DND-41 (cell line): ENCODE results near the gene STX12.
"Not testable (repeated sequence)": the region's sequence is repeated elsewhere in the genome, so short reads cannot be mapped to it uniquely, and the experiment has no call there.

Source experiments
- ATAC-seq: fragments of 200-7000 bp; cut with Tn5 transposase; 3 replicates; pipeline ENCODE4 v1.9.1; 2021; ENCODE audit warnings: low read depth; ENCODE audit not compliant: insufficient read depth
- DNase-seq: peaks from one replicate; pipeline ENCODE4 v3.0.0-alpha.2; 2020
- H2AFZ ChIP-seq: 2 replicates; pipeline ENCODE4 v1.6.0; 2012; ENCODE audit warnings: low read depth, low read length
- H3K27ac ChIP-seq: 2 replicates; pipeline ENCODE4 v1.5.1; 2012; ENCODE audit warnings: low read length, inconsistent platforms
- H3K27me3 ChIP-seq: fragments of 200-600 bp; sonication (generic); 2 replicates; pipeline ENCODE4 v1.6.0; 2012; ENCODE audit warnings: low read length, mild to moderate bottlenecking, inconsistent platforms; ENCODE audit not compliant: insufficient read depth, poor library complexity
- H3K36me3 ChIP-seq: 2 replicates; pipeline ENCODE4 v1.5.1; 2012; ENCODE audit warnings: low read length, inconsistent platforms; ENCODE audit not compliant: insufficient read depth
- H3K4me1 ChIP-seq: 2 replicates; pipeline ENCODE4 v1.5.1; 2012; ENCODE audit warnings: mild to moderate bottlenecking, low read length; ENCODE audit not compliant: insufficient read depth
- H3K4me2 ChIP-seq: 2 replicates; pipeline ENCODE4 v1.6.0; 2012; ENCODE audit warnings: mild to moderate bottlenecking, moderate library complexity, low read length, inconsistent platforms; ENCODE audit not compliant: insufficient read depth
- H3K4me3 ChIP-seq, 2 experiments: fragments of 200-600 bp in 1 of 2; shearing (Covaris generic) in 1 of 2; 2 replicates each; pipeline ENCODE4 v1.5.1; 2012 to 2016; ENCODE audit warnings: inconsistent platforms in 2 of 2, low read length in 2 of 2, mild to moderate bottlenecking in 2 of 2, low read depth in 1 of 2, moderate library complexity in 1 of 2
- H3K79me2 ChIP-seq: 2 replicates; pipeline ENCODE4 v1.6.0; 2012; ENCODE audit warnings: low read length, inconsistent platforms; ENCODE audit not compliant: insufficient read depth
- H3K9ac ChIP-seq: 2 replicates; pipeline ENCODE4 v1.6.0; 2012; ENCODE audit warnings: low read depth, mild to moderate bottlenecking, inconsistent platforms, low read length, moderate library complexity
- H3K9me3 ChIP-seq: 2 replicates; pipeline ENCODE4 v1.5.1; 2012; ENCODE audit warnings: low read length, moderate library complexity, mild to moderate bottlenecking, inconsistent platforms; ENCODE audit not compliant: insufficient read depth, severe bottlenecking
- H4K20me1 ChIP-seq: 2 replicates; pipeline ENCODE4 v1.6.0; 2012; ENCODE audit warnings: low read length; ENCODE audit not compliant: insufficient read depth
- CTCF ChIP-seq: IDR thresholded peaks from 2 replicates; pipeline ENCODE4 v1.5.1; 2012; ENCODE audit warnings: borderline replicate concordance, low read length, moderate library complexity, mild to moderate bottlenecking; ENCODE audit not compliant: poor library complexity, severe bottlenecking; ENCODE audit errors: extremely low read depth
- EZH2 ChIP-seq: IDR thresholded peaks from 3 replicates; pipeline ENCODE4 v1.6.1; 2012; ENCODE audit warnings: borderline replicate concordance, low read depth, mild to moderate bottlenecking, moderate library complexity, low read length, inconsistent platforms; ENCODE audit not compliant: severe bottlenecking

Gene STX12

GRCh38 chr1:27855085-27855484 lies 82.1 kb downstream of the STX12 start:
- Histone ChIP-seq H3K79me2 (no peaks in the 10 kb centered on the region), H3K27me3 (no peaks in the 10 kb centered on the region), H3K9ac (no peak overlapping the region), H3K9me3 (peaks cover 7% of the 10 kb centered on the region), H3K4me2 (no peak overlapping the region), H3K4me3 (no peak overlapping the region), H3K27ac (no peak overlapping the region), H3K4me1 (0 out of 2 replicates have a peak, but pooled peaks cover 3% of the 10 kb centered on the region), H3K36me3 (peaks cover 19% of the 10 kb centered on the region), H4K20me1 (no peaks in the 10 kb centered on the region), H2AFZ (no peak overlapping the region)
- ATAC-seq (no peak), DNase-seq (no peak)
- no peak for TF ChIP-seq EZH2
- TF ChIP-seq CTCF = no peak

GRCh38 chr1:27856561-27857343 lies 83.7 kb downstream of the STX12 start:
- TF ChIP-seq CTCF (no peak), EZH2 (no peak)
- Histone ChIP-seq H3K4me2 (no peak overlapping the region), H3K9ac (no peak overlapping the region), H2AFZ (no peak overlapping the region), H4K20me1 (no peaks in the 10 kb centered on the region), H3K27me3 (no peaks in the 10 kb centered on the region), H3K27ac (no peak overlapping the region), H3K9me3 (peaks cover 1% of the 10 kb centered on the region), H3K79me2 (no peaks in the 10 kb centered on the region), H3K4me1 (0 out of 2 replicates have a peak, but pooled peaks cover 3% of the 10 kb centered on the region), H3K4me3 (no peak overlapping the region), H3K36me3 (peaks cover 2% of the 10 kb centered on the region)
- ATAC-seq = no peak
- DNase-seq = no peak

- H3K4me1 ChIP-seq, H3K9ac ChIP-seq, H4K20me1 ChIP-seq, DNase-seq, H3K4me3 ChIP-seq, ATAC-seq, H2AFZ ChIP-seq, H3K27ac ChIP-seq, H3K36me3 ChIP-seq, H3K4me2 ChIP-seq, H3K79me2 ChIP-seq, H3K9me3 ChIP-seq, H3K27me3 ChIP-seq: not testable (repeated sequence)
Measured at GRCh38 chr1:27857552-27857951, 84.5 kb downstream of the STX12 start.

- DNase-seq (peak; percentile 83), ATAC-seq (peak; percentile 97)
- no peaks in the 10 kb centered on the region for H4K20me1 ChIP-seq
- H3K4me1 ChIP-seq = 0 out of 2 replicates have a peak, but pooled peaks cover 3% of the 10 kb centered on the region
- H3K9ac ChIP-seq = no peak overlapping the region
- no peaks in the 10 kb centered on the region for H3K9me3 ChIP-seq
- H3K27ac ChIP-seq = no peak overlapping the region
- no peak overlapping the region for H3K4me3 ChIP-seq
- H3K36me3 ChIP-seq = no peaks in the 10 kb centered on the region
- H3K79me2 ChIP-seq = no peaks in the 10 kb centered on the region
- no peaks in the 10 kb centered on the region for H3K27me3 ChIP-seq
- TF ChIP-seq CTCF = peak; percentile 99
- no peak for TF ChIP-seq EZH2
- H3K4me2 ChIP-seq = no peak overlapping the region
- peak overlapping the region; percentile 28; the same call in 1 of the 2 replicates for H2AFZ ChIP-seq
Measured at GRCh38 chr1:27858072-27858948, 85.3 kb downstream of the STX12 start.
